PC-9 (cell line): ENCODE results near the gene ACSM4.
"Not testable (repeated sequence)": the region's sequence is repeated elsewhere in the genome, so short reads cannot be mapped to it uniquely, and the experiment has no call there.

Source experiments
- EZH2 ChIP-seq: fragments of 200-600 bp; sonication (generic); IDR thresholded peaks from 2 replicates; pipeline ENCODE4 v1.8.0; 2017; ENCODE audit warnings: antibody characterized with exemption, low read depth
- TF ChIP-seq, protein P1 (sequence below): fragments of 200-600 bp; sonication (generic); conservative IDR thresholded peaks from 2 replicates; pipeline ENCODE4 v1.6.1; 2017; ENCODE audit warnings: mixed run types, antibody characterized with exemption, mild to moderate bottlenecking, moderate library complexity

- TF ChIP-seq, protein P1, sequence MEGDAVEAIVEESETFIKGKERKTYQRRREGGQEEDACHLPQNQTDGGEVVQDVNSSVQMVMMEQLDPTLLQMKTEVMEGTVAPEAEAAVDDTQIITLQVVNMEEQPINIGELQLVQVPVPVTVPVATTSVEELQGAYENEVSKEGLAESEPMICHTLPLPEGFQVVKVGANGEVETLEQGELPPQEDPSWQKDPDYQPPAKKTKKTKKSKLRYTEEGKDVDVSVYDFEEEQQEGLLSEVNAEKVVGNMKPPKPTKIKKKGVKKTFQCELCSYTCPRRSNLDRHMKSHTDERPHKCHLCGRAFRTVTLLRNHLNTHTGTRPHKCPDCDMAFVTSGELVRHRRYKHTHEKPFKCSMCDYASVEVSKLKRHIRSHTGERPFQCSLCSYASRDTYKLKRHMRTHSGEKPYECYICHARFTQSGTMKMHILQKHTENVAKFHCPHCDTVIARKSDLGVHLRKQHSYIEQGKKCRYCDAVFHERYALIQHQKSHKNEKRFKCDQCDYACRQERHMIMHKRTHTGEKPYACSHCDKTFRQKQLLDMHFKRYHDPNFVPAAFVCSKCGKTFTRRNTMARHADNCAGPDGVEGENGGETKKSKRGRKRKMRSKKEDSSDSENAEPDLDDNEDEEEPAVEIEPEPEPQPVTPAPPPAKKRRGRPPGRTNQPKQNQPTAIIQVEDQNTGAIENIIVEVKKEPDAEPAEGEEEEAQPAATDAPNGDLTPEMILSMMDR, result not testable (repeated sequence)
- TF ChIP-seq EZH2, result not testable (repeated sequence)
These were observed 28.4 kb upstream of the ACSM4 start for GRCh38 chr12:7275482-7275881.
